ENCODE results near the gene IL17RB.

The IL17RB gene

GRCh38 chr3:53813229-53813628 is 33.1 kb upstream of the IL17RB start:
- DNase-seq = no peak

- no peak for DNase-seq
Observed at GRCh38 chr3:53813876-53814275, 32.5 kb upstream of the IL17RB start.

GRCh38 chr3:53815067-53815466 is 31.3 kb upstream of the IL17RB start:
- DNase-seq = no peak

- DNase-seq = no peak
Observed at GRCh38 chr3:53815651-53816050, 30.7 kb upstream of the IL17RB start.

GRCh38 chr3:53816425-53816824 is 29.9 kb upstream of the IL17RB start:
- DNase-seq = no peak

GRCh38 chr3:53817211-53817610 is 29.2 kb upstream of the IL17RB start:
- DNase-seq = no peak

GRCh38 chr3:53817809-53818208 is 28.6 kb upstream of the IL17RB start:
- DNase-seq = no peak

GRCh38 chr3:53818221-53819162 is 27.9 kb upstream of the IL17RB start:
- no peak for DNase-seq

- no peak for DNase-seq
Observed at GRCh38 chr3:53819163-53819868, 27.1 kb upstream of the IL17RB start.

GRCh38 chr3:53820084-53820483 is 26.3 kb upstream of the IL17RB start:
- DNase-seq = no peak

- DNase-seq = no peak
Observed at GRCh38 chr3:53820756-53821580, 25.4 kb upstream of the IL17RB start.

GRCh38 chr3:53821631-53822121 is 24.7 kb upstream of the IL17RB start:
- peak; percentile 9 to 23 for DNase-seq

- DNase-seq = no peak
Observed at GRCh38 chr3:53822331-53822741, 24.0 kb upstream of the IL17RB start.

- DNase-seq = no peak
Observed at GRCh38 chr3:53823026-53823955, 23.1 kb upstream of the IL17RB start.

GRCh38 chr3:53823956-53824657 is 22.3 kb upstream of the IL17RB start:
- DNase-seq = no peak

GRCh38 chr3:53824795-53825194 is 21.6 kb upstream of the IL17RB start:
- DNase-seq = no peak

GRCh38 chr3:53826048-53826447 is 20.3 kb upstream of the IL17RB start:
- DNase-seq = no peak

GRCh38 chr3:53828581-53828980 is 17.8 kb upstream of the IL17RB start:
- no peak for DNase-seq

- DNase-seq = no peak
Observed at GRCh38 chr3:53829605-53830004, 16.8 kb upstream of the IL17RB start.

GRCh38 chr3:53830944-53831343 is 15.4 kb upstream of the IL17RB start:
- no peak for DNase-seq

GRCh38 chr3:53833053-53833645 is 13.2 kb upstream of the IL17RB start:
- peak in 1 of 2 experiments; percentile 61 for DNase-seq
